ENCODE measurements around the gene ANKRD11. TPM values are rescaled to one million over a fixed set of nuclear protein-coding genes. Genes with fewer than 3 reads are reported as not detected.
A peak's percentile ranks its signal among the peaks of the same experiment; 100 is the strongest.
"Not testable (repeated sequence)": the region's sequence is repeated elsewhere in the genome, so short reads cannot be mapped to it uniquely, and the experiment has no call there.

The ANKRD11 gene
- total RNA-seq, 1 donor = 97.4 TPM

GRCh38 chr16:89431158-89431584 lies 59.2 kb downstream of the ANKRD11 start:
- Histone ChIP-seq H3K4me1 (ENCODE audit: insufficient read depth, low read length) (peaks cover 26% of the 10 kb centered on the region), H2AFZ (ENCODE audit: low read length) (no peak overlapping the region), H3K4me3 (ENCODE audit: insufficient read depth, low read length) (peak overlapping the region; percentile 13), H3K27ac (ENCODE audit: low read depth, low read length) (peak overlapping the region; percentile 66), H3K4me2 (ENCODE audit: insufficient read depth, low read length) (peak overlapping the region; percentile 51), H3K27me3 (ENCODE audit: insufficient read depth, low read length) (no peaks in the 10 kb centered on the region), H3K36me3 (ENCODE audit: insufficient read depth, low read length) (peaks cover 6% of the 10 kb centered on the region), H3K9me3 (ENCODE audit: low read depth, low read length) (no peaks in the 10 kb centered on the region), H4K20me1 (ENCODE audit: insufficient read depth, low read length) (peaks cover 73% of the 10 kb centered on the region), H3K79me2 (ENCODE audit: insufficient read depth, low read length) (peaks cover 87% of the 10 kb centered on the region)
- no peak for TF ChIP-seq CTCF (IDR thresholded peaks at IDR 0.05; ENCODE audit: extremely low read depth, low read depth, low read length)
- peak; percentile 95 for DNase-seq (ENCODE audit: insufficient read length, low spot score, missing footprints)

GRCh38 chr16:89430436-89431157 lies 59.8 kb downstream of the ANKRD11 start:
- Histone ChIP-seq H3K4me3 (ENCODE audit: insufficient read depth, low read length) (peak overlapping the region; percentile 13), H3K9me3 (ENCODE audit: low read depth, low read length) (no peaks in the 10 kb centered on the region), H3K36me3 (ENCODE audit: insufficient read depth, low read length) (peaks cover 6% of the 10 kb centered on the region), H3K4me1 (ENCODE audit: insufficient read depth, low read length) (peaks cover 26% of the 10 kb centered on the region), H3K27ac (ENCODE audit: low read depth, low read length) (peak overlapping the region; percentile 66), H3K79me2 (ENCODE audit: insufficient read depth, low read length) (peaks cover 87% of the 10 kb centered on the region), H4K20me1 (ENCODE audit: insufficient read depth, low read length) (peaks cover 73% of the 10 kb centered on the region), H2AFZ (ENCODE audit: low read length) (no peak overlapping the region), H3K27me3 (ENCODE audit: insufficient read depth, low read length) (no peaks in the 10 kb centered on the region), H3K4me2 (ENCODE audit: insufficient read depth, low read length) (peak overlapping the region; percentile 51)
- no peak for DNase-seq (ENCODE audit: insufficient read length, low spot score, missing footprints)
- no peak for TF ChIP-seq CTCF (IDR thresholded peaks at IDR 0.05; ENCODE audit: extremely low read depth, low read depth, low read length)

GRCh38 chr16:89428605-89429004 lies 61.8 kb downstream of the ANKRD11 start:
- H3K9me3 ChIP-seq (ENCODE audit: low read depth, low read length); DNase-seq (ENCODE audit: insufficient read length, low spot score, missing footprints); H3K27ac ChIP-seq (ENCODE audit: low read depth, low read length); H3K36me3 ChIP-seq (ENCODE audit: insufficient read depth, low read length); H3K4me3 ChIP-seq (ENCODE audit: insufficient read depth, low read length); H3K27me3 ChIP-seq (ENCODE audit: insufficient read depth, low read length); H3K4me2 ChIP-seq (ENCODE audit: insufficient read depth, low read length); H2AFZ ChIP-seq (ENCODE audit: low read length): not testable (repeated sequence)
- Histone ChIP-seq H3K79me2 (ENCODE audit: insufficient read depth, low read length) (peaks cover 87% of the 10 kb centered on the region), H4K20me1 (ENCODE audit: insufficient read depth, low read length) (peaks cover 73% of the 10 kb centered on the region), H3K4me1 (ENCODE audit: insufficient read depth, low read length) (peaks cover 32% of the 10 kb centered on the region)

GRCh38 chr16:89426736-89427530 lies 63.4 kb downstream of the ANKRD11 start:
- Histone ChIP-seq H3K79me2 (ENCODE audit: insufficient read depth, low read length) (peaks cover 86% of the 10 kb centered on the region), H2AFZ (ENCODE audit: low read length) (no peak overlapping the region), H3K27me3 (ENCODE audit: insufficient read depth, low read length) (no peaks in the 10 kb centered on the region), H3K27ac (ENCODE audit: low read depth, low read length) (peak overlapping the region; percentile 59), H3K4me1 (ENCODE audit: insufficient read depth, low read length) (peaks cover 47% of the 10 kb centered on the region), H4K20me1 (ENCODE audit: insufficient read depth, low read length) (peaks cover 73% of the 10 kb centered on the region), H3K4me2 (ENCODE audit: insufficient read depth, low read length) (peak overlapping the region; percentile 23), H3K4me3 (ENCODE audit: insufficient read depth, low read length) (no peak overlapping the region), H3K36me3 (ENCODE audit: insufficient read depth, low read length) (peaks cover 8% of the 10 kb centered on the region), H3K9me3 (ENCODE audit: low read depth, low read length) (no peaks in the 10 kb centered on the region)
- TF ChIP-seq CTCF (IDR thresholded peaks at IDR 0.05; ENCODE audit: extremely low read depth, low read depth, low read length) = no peak
- DNase-seq (ENCODE audit: insufficient read length, low spot score, missing footprints) = no peak
